AG04450 (cell line): ENCODE results near the gene PIGQ. TPM values are rescaled to one million over a fixed set of nuclear protein-coding genes. Genes with fewer than 3 reads are reported as not detected.

Experiments
- CTCF ChIA-PET: fragments of 300-600, 350-600 bp; formaldehyde crosslinking; extraction: SDS; loops from one replicate; lab custom pipeline; 2022; ENCODE audit warnings: antibody characterized with exemption, inconsistent platforms; lab: Charles Lee
- POLR2A ChIA-PET: fragments of 350-600 bp; formaldehyde crosslinking; extraction: SDS; loops from one replicate; lab custom pipeline; 2021; ENCODE audit warnings: antibody characterized with exemption, inconsistent platforms; lab: Yijun Ruan, JAX
- DNase-seq: peaks from one replicate; pipeline ENCODE4 v3.0.0-alpha.2; 2011; ENCODE audit warnings: low read depth, low spot score
- H3K27ac ChIP-seq: one replicate; pipeline ENCODE4 v1.5.1; 2012; ENCODE audit warnings: low read depth, low read length, control low read depth
- H3K27me3 ChIP-seq: one replicate; pipeline ENCODE4 v1.6.0; 2012; ENCODE audit warnings: low read length; ENCODE audit not compliant: control insufficient read depth, insufficient read depth
- H3K4me3 ChIP-seq: 2 replicates; pipeline ENCODE4 v1.5.1; 2011; ENCODE audit warnings: mild to moderate bottlenecking, low read depth, low read length, control low read depth
- H3K9me3 ChIP-seq: 2 replicates; pipeline ENCODE4 v1.5.1; 2012; ENCODE audit warnings: low read length; ENCODE audit not compliant: control insufficient read depth, insufficient read depth
- polyA plus RNA-seq: library from polyadenylated mRNA; depleted of rRNA; stranded (reverse); fragments of >200 nt; gene quantifications from 2 replicates; pipeline ENCODE4 v1.2.3, GENCODE V29; 2011
- TF ChIP-seq, protein P1 (sequence below): IDR thresholded peaks from 2 replicates; pipeline ENCODE4 v1.5.1; 2011; ENCODE audit warnings: low read depth, low read length, control low read depth, inconsistent platforms

Gene PIGQ
- polyA plus RNA-seq, 1 experiment, result 12.1 TPM

DNA sequence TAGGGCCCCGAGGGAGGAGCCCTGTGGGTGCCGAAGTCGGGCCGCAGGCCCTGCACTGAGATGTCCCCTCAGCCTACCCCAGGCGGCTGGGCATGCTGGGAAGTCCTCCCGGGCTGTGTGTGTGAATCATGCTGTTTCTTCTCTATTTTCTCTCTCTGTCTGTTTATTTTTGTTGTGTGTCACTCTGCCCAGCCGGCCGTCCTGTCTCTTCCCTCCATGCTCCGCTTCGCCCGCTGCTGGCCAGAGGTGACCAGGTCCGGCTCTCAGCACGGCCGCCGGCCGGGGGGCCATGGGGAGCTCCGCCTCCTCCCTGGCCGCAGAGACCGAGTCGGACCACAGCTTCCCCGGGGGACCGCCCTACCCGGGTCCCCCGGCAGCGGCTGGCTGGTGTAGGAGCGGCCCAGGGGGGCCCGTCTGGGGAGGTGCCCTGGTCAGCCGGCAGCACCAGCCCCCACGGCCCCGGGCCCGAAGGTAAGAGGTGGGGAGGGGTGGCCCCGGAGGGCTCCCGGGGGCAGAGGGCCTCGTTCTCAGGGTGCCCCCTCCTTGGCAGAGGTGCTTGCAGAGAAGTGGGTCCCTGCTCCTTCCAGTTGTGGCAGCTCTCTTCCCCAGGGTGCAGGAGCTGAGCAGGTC lies 29.8 kb upstream of the PIGQ start:
- H3K9me3 ChIP-seq, result peaks cover 17% of the 10 kb centered on the region; the same call in 1 of the 2 replicates
- H3K27ac ChIP-seq, result peak overlapping the region; percentile 65
- no peaks in the 10 kb centered on the region for H3K27me3 ChIP-seq
- ChIA-PET CTCF (no interaction called here), POLR2A (interaction anchor here (0.8 to 1.2 kb wide), 5 partner anchors 11 to 80 kb away, joined by 3 to 7 read pairs (median 4); partner anchors contain the start of gene CAPN15)
- no peak overlapping the region for H3K4me3 ChIP-seq
- DNase-seq, result peak; percentile 41
- TF ChIP-seq, protein P1, sequence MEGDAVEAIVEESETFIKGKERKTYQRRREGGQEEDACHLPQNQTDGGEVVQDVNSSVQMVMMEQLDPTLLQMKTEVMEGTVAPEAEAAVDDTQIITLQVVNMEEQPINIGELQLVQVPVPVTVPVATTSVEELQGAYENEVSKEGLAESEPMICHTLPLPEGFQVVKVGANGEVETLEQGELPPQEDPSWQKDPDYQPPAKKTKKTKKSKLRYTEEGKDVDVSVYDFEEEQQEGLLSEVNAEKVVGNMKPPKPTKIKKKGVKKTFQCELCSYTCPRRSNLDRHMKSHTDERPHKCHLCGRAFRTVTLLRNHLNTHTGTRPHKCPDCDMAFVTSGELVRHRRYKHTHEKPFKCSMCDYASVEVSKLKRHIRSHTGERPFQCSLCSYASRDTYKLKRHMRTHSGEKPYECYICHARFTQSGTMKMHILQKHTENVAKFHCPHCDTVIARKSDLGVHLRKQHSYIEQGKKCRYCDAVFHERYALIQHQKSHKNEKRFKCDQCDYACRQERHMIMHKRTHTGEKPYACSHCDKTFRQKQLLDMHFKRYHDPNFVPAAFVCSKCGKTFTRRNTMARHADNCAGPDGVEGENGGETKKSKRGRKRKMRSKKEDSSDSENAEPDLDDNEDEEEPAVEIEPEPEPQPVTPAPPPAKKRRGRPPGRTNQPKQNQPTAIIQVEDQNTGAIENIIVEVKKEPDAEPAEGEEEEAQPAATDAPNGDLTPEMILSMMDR, result peak; percentile 38

DNA sequence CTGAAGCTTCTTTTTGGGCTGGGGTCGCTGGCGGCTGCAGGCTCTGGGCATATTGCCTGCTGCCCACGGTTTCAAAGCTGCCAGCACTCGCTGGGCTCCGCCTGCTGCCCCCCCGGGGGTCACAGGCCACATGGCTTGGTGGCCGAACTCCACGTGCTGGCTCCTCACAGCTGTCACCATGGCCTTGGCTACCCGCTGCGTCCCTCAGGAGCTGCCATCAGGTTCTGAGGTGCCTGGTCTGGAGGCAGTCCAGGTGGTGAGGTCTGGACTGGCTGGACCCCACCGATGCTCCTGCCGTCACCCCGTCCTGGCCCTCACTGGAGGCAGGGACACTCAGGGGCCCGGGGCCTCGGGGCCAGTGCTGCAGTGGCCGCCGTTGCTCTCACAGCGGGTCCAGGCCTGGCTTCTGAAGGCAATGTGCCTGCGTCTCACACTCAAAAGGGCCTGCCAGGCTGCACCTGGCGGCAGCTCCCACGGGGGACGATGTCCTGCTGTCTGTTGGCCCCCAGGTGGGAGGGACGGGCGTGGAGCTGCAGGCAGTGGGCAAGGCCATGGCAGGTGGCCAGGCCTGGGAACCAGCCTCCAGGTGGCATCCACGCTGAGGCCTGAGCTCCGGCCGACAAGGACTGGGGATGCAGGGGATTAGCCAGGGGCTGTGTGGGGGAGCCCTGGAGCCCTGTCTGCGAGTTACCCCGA lies 29.0 kb upstream of the PIGQ start:
- TF ChIP-seq, protein P1, result no peak
- ChIA-PET POLR2A (interaction anchor here (0.8 to 1.2 kb wide), 5 partner anchors 12 to 79 kb away, joined by 3 to 7 read pairs (median 4); partner anchors contain the start of gene CAPN15), CTCF (no interaction called here)
- no peaks in the 10 kb centered on the region for H3K27me3 ChIP-seq
- no peak overlapping the region for H3K4me3 ChIP-seq
- H3K27ac ChIP-seq, result no peak overlapping the region
- DNase-seq, result no peak
- H3K9me3 ChIP-seq, result peaks cover 17% of the 10 kb centered on the region; the same call in 1 of the 2 replicates

- TF ChIP-seq, protein P1, result no peak
- ChIA-PET CTCF (no interaction called here), POLR2A (no interaction called here)
Observed at GRCh38 chr16:543301-544164, 26.2 kb upstream of the PIGQ start.

DNA sequence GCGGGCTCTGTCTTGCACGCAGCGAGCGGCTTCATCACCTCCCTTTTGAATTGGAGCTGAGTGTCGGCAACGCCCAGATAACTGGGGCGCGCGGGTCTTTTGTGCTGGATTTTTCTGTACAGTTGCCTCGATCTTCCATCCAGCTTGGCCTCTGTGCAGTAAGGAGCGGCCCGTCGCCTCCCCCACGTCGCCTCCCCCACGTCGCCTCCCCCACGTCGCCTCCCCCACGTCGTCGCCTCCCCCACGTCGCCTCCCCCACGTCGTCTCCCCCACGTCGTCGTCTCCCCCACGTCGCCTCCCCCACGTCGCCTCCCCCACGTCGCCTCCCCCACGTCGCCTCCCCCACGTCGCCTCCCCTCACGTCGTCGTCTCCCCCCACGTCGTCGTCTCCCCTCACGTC lies 25.3 kb upstream of the PIGQ start:
- TF ChIP-seq, protein P1, result no peak
- Histone ChIP-seq H3K27me3 (no peaks in the 10 kb centered on the region), H3K4me3 (no peak overlapping the region), H3K27ac (no peak overlapping the region), H3K9me3 (peaks cover 6% of the 10 kb centered on the region; the same call in 1 of the 2 replicates)
- ChIA-PET CTCF (no interaction called here), POLR2A (no interaction called here)
- DNase-seq, result no peak

More at GRCh38 chr16:543301-544164, 26.2 kb upstream of the PIGQ start:
- H3K27me3 ChIP-seq, result no peaks in the 10 kb centered on the region
- peaks cover 6% of the 10 kb centered on the region; the same call in 1 of the 2 replicates for H3K9me3 ChIP-seq
- no peak overlapping the region for H3K4me3 ChIP-seq
- no peak overlapping the region for H3K27ac ChIP-seq
- DNase-seq, result no peak
